GM21529 (cell line): ENCODE measurements around the gene ZNF229.
"Not testable (repeated sequence)": the region's sequence is repeated elsewhere in the genome, so short reads cannot be mapped to it uniquely, and the experiment has no call there.

Source experiments
- ATAC-seq: cut with Tn5 transposase; IDR thresholded peaks from one replicate; pipeline ENCODE4 v1.9.1; 2021; ENCODE audit not compliant: unreplicated experiment

The ZNF229 gene

DNA sequence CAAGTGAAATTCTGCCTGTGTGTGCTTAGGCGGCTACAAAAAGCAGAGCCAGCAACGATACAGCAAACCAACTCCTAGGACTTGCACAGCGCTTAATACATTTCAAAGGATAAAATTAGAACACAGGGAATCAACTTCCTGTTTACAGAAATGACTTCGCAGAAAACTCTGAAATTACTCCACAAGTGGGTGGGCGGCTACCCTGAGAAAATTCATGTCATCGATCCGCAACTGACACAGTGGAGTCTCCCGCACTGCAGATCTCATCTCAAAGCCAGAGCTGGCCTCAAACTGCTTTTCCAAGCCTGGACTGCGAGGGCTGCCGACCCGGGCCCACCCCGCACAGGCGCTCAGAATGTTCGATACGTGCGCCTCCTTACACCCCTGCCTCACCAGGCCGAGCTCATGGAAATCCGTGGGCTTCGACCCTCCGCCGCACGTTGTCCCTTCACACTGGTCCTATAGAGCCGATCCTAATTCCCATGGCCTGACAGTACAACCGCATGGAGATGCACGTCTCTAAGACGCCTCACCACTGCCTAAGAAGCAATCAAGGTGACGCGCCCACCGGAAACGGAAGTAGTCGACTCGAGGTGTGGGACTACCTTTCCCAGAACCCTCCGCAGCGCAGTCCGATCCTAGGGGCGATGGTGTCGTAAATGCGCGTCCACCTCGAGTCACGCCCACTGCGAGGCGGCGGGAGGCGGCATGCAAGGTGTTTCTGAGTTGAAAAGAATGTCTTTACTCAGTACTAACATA, at the start of gene ZNF229:
Gene ZNF229 (minus strand): TSS at position 557 of the 759 bp plus-strand sequence. CDS start 5,625 bp downstream, outside the sequence.
- no peak for ATAC-seq

DNA sequence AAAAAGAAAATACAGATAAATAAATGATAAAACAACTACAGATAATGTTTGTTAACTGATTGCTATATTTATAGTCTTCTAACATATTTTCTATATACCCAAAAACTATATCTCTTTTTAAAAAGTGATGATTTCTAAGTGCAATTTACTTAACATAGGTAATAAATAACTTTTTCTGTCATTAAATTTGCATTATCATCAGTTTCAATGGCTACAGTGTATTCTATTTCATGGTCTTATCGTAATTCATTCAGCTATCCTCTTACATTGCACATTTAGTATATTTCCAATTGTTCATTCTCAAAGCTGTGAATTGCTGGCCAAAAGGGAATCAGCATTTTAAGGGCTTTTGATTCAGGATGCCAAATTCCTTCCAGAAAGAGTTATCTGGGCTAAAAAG, 48.4 kb upstream of the ZNF229 start:
- no peak for ATAC-seq

DNA sequence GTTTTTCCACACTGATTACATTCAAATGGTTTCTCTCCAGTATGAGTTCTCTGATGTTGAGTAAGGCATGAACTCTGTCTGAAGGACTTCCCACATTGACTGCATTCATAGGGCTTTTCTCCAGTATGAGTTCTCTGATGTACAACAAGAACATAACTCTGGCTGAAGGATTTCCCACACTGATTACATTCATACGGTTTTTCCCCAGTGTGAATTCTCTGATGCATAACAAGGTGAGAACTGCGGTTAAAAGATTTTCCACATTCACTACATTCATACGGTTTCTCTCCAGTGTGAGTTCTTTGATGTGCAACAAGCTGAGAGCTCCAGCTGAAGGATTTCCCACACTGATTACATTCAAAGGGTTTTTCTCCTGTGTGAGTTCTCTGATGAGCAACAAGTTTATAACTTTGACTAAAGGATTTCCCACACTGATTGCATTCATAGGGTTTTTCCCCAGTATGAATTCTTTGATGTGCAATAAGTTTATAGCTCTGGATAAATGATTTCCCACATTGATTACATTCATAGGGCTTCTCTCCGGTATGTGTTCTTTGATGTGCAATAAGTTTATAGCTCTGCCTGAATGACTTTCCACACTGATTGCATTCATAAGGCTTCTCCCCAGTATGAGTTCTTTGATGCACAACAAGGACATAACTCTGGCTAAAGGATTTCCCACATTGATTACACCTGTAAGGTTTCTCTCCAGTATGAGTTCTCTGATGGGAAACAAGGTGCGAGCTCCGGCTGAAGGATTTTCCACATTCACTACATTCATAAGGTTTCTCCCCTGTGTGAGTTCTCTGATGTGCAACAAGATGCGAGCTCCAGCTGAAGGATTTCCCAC, 28.5 kb upstream of the ZNF229 start:
- ATAC-seq: no peak

DNA sequence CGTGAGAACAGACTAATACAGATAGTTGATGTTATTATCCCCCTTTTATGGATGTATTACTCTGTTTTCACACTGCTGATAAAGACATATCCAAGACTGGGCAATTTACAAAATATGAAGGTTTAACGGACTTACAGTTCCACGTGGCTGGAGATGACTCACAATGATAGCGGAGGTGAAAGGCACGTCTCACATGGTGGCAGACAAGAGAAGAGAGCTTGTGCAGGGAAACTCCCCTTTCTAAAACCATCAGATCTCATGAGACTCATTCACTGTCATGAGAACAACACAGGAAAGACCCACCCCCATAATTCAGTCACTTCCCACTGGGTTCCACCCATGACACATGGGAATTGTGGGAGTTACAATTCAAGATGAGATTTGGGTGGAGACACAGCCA, 20.5 kb upstream of the ZNF229 start:
- not testable (repeated sequence) for ATAC-seq

DNA sequence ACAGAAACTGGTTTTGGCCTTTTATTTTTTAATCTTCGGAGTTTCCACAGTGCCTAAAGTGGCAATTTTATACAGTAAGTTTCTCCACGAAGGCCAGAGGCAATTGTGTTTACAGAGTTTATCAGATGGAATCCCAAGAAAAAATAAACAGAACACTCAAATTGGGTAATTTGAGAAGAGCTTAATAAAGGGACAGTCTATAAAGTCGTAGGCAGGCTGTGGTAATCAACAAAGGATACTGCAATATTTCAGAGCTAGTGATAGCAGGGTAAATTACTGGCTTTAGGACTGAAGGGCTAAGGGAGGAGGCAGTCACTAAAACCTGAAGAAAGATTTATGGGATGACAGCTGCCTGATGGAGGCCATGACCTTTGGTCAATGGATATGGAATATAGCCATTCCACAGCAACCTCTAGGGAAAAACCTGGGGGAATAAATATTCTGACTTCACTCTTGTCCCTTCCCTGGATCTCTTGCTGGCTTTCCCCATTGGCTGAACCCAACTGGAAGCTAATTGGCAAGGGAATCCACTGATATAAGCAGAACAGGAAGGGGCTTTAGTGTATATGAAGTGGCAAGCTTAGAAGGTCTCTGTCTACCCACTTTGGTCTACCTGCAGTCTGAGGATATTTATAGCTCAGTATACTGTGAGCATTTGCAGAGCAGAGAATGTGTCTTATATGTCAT, 14.5 kb upstream of the ZNF229 start:
- not testable (repeated sequence) for ATAC-seq

DNA sequence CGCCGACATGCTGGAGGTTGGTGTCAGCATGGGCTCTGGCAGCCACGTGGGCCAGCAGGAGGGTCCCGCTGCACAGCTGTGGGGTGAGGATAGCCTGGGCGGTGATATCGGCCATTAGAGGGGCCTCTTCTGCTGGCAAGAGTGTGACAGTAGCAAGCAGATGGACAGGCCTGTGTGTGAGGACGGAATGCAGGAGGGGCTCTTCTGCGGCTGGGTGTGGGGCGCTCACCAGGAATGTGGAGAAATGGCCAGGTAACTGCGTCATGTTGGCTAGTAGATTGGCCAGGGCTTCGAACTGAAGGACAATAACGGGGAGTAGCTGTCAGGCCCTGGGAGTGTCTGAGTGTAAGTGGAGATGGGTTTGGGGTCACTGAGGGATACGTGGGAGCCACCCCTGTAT, 7.7 kb upstream of the ZNF229 start:
- not testable (repeated sequence) for ATAC-seq

DNA sequence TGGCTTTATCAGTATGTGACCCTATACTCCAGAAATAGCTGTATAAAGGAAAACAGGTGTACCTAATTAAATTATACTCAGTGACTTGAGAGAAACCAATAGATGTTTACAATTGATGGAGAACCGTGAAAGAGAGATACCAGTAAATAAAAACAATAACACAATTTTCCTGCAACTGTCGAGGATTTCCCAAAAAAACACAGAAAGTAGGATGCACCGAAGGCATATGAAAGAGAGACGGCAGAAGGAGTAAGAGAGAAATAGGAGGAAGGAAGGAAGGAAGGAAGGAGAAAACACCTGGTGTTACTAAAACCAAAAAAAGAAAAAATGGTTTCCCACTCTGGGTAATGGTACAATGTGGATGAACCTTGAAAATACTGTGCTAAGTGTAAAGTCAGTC, 6.8 kb upstream of the ZNF229 start:
- ATAC-seq: no peak

DNA sequence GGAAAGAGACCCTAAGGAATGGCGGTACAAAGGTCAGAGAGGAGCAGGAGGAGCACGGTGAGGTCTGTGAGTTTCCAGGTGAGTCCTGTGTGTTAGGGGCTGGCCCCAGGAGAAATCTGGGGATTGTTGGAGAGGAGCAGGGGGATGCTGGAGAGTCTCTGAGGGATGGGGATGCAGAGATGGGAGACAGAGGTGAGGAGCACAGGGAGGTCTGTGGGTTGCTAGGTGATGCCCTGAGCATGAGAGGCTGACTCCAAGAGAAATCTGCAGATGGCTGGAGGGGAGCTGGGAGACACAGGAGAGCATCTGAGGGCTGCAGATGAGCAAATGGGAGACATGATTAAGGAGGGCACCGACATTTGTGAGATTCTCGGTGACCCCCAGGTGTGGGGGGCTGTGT, 4.1 kb upstream of the ZNF229 start:
- ATAC-seq: no peak

DNA sequence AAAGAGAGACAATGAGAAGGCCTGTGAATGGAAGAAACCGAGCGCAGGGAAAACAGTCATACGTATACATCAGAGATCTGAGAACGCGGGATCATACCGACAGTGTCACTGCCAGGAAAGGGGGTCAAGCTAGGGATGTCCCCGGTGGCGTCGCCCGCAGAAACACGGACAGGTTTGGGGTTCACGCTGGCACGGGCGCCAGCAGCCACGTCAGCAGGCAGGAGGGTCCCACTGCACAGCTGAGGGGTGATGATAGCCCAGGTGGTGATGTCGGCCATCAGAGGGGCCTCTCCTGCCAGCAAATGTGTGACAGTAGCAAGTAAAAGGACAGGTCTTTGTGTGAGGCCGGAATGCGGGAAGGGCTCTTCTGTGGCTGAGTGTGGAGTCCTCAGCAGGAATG, 3.4 kb upstream of the ZNF229 start:
- no peak for ATAC-seq

DNA sequence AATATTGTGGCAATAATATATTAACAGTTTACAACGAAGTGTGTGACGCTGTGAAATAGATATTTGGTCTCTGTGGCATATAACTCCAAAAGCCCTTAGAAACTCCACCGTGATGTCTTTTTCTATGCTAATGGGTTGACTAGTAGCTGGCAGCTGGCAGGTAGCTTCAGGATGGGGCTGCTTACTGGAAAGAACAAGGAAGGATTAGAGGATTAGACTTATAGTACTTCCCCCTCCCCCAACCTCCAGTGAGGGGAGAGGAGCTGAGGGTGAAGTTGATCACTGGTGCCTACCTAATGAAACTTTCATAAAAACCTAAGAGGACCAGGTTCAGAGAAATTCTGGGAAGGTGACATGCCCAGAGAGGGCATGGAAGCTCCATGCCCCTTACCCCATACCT, 9.8 kb downstream of the ZNF229 start:
- no peak for ATAC-seq

DNA sequence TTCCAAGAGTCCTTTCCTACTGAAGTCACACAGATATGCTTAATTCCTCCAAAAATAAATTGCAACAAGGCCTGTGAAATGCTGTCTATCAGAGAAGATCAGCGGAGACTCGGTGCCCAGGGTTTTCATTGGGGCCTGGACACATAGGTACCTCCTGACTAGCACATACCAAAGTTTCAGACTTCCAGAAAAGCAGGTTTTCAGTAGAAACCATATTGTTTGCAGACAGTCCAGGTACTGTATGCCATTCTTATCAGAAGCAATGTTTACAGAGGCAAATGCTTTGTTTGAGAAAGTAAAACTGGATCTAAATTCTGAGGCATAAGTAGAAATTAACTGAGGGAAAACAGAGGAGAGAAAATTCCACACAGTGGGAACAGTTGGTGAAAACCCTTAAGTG, 12.8 kb downstream of the ZNF229 start:
- ATAC-seq: no peak

DNA sequence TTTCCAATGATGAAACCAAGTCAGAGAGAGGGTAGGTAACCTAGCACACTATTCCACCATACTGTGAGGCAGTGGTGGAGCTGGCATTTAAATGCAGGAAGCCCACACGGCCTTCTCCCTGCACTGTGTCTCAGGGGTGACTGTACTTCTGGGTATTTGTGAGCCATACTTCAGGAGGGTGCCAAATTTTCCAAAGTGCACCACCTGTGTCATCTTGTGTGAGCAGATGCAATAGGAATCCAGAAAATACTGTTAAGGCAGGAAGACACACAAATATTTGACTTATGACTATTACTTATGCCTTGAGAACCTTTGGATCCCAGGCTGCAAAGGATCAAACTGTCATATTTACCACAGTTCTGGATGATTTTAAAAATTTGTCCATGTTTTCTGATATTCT, 17.3 kb downstream of the ZNF229 start:
- ATAC-seq: no peak

DNA sequence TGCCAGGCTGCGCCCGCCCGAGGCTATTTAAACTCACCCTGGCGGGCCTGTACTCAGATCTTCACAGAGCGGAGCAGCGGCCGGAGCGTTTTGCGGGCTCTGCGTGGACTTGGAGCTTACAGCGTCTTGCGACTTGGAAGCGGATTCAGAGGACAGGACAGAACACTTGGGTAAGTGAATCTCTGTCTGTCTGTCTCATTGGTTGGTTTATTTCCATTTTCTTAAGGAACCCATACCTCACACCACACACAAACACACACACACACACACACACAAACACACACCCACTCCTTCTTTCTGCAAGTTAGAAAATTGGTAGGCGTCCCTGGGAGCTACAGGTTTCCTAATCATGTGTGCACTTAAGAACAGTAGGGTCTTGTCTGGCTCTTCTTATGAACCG, 32.7 kb downstream of the ZNF229 start:
- ATAC-seq: not testable (repeated sequence)

DNA sequence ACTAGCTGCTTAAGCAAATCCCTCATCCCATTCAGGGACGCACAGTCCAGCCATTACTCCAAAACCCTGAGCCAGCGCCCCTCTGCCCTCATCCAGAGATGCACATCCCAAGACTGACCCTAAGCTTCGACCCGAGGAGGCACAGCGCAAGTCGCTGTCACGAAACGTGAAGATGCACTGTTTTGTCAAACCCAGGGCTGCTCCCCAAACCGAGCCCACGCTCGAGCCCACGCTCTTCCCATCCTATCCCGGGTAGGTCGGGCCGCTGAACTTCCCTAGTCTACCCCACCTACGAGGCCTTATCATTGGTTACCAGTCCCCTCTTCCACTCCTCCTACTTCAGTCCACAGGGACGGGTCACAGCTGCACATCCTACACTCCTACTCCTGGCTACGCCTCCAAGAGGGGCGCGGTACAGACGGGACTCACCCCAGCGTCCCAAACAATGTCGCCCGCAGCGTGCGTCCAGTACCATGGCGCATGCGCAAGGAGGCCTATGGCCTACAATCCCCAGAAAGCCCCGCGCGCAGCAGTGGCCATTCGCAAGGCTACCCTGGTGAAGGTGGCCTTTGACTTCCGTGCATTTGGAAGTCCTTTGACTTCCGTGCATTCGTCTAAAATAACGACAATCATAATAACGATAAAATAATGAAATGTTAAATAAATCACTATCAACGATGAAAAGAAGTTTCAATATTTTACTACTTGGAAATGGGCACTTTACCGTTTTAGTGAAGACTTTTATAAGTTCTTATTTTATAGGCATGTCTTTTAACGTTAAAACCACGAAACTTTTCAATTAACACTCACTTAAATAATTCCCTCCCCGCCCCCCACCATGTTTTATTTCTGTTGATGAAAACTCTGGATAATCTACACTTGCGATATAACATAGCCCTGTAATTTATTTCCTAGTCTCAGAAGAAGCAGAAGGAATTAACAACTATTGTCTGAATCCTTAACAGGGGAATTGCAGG, 46.8 kb downstream of the ZNF229 start, which contains the start of gene ZNF285:
Gene ZNF285 (minus strand): TSS at position 470 of the 977 bp plus-strand sequence. CDS start 4,395 bp downstream, outside the sequence.
- ATAC-seq: peak; percentile 76

DNA sequence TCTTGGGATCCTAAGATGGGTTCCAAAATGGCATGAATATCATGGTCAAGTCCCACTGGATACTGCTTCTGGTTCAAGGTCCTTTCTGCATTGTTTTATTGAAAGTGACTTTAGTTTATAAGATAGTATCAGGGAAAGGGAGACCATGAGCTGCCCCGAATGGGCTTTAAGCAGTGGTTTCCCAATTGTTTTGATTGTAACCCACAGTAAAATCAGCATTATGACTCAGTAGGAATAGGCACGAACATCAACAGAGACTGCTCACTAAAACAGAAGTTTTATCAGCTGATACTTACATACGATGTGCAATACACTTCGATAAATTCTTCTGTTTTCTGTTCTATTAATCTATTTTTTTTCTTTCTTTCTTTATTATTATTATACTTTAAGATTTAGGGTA, 59.0 kb downstream of the ZNF229 start:
- not testable (repeated sequence) for ATAC-seq
